AG04450 (cell line): ENCODE data around the gene LITAF. TPM values are rescaled to one million over a fixed set of nuclear protein-coding genes. Genes with fewer than 3 reads are reported as not detected.
A peak's percentile ranks its signal among the peaks of the same experiment; 100 is the strongest.
"Not testable (repeated sequence)": the region's sequence is repeated elsewhere in the genome, so short reads cannot be mapped to it uniquely, and the experiment has no call there.

Source experiments
- CTCF ChIA-PET: fragments of 300-600, 350-600 bp; formaldehyde crosslinking; extraction: SDS; loops from one replicate; lab custom pipeline; 2022; ENCODE audit warnings: antibody characterized with exemption, inconsistent platforms; lab: Charles Lee
- POLR2A ChIA-PET: fragments of 350-600 bp; formaldehyde crosslinking; extraction: SDS; loops from one replicate; lab custom pipeline; 2021; ENCODE audit warnings: antibody characterized with exemption, inconsistent platforms; lab: Yijun Ruan, JAX
- DNase-seq: peaks from one replicate; pipeline ENCODE4 v3.0.0-alpha.2; 2011; ENCODE audit warnings: low read depth, low spot score
- H3K27ac ChIP-seq: one replicate; pipeline ENCODE4 v1.5.1; 2012; ENCODE audit warnings: low read depth, low read length, control low read depth
- H3K27me3 ChIP-seq: one replicate; pipeline ENCODE4 v1.6.0; 2012; ENCODE audit warnings: low read length; ENCODE audit not compliant: control insufficient read depth, insufficient read depth
- H3K4me3 ChIP-seq: 2 replicates; pipeline ENCODE4 v1.5.1; 2011; ENCODE audit warnings: mild to moderate bottlenecking, low read depth, low read length, control low read depth
- H3K9me3 ChIP-seq: 2 replicates; pipeline ENCODE4 v1.5.1; 2012; ENCODE audit warnings: low read length; ENCODE audit not compliant: control insufficient read depth, insufficient read depth
- polyA plus RNA-seq: library from polyadenylated mRNA; depleted of rRNA; stranded (reverse); fragments of >200 nt; gene quantifications from 2 replicates; pipeline ENCODE4 v1.2.3, GENCODE V29; 2011
- TF ChIP-seq, protein P1 (sequence below): IDR thresholded peaks from 2 replicates; pipeline ENCODE4 v1.5.1; 2011; ENCODE audit warnings: low read depth, low read length, control low read depth, inconsistent platforms

LITAF gene
- polyA plus RNA-seq, 1 experiment: 190 TPM

DNA sequence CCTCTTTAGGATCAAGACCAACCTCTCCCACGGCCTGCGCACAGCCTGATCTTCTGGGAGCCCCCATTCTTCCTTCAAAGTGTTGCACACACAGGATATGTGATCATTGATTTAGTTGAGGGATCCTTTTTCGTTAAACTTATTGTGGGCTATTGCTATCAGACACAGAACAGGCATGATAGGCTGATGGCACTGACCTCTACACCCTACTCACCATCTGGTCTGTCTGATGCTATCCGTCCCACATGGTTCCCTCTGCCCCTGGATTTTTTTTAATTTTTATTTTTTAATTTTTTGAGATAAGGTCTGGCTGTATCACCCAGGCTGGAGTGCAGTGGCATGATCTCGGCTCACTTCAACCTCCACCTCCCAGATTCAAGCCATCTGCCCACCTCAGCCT lies 19.2 kb upstream of the LITAF start:
- DNase-seq: no peak
- TF ChIP-seq, protein P1, sequence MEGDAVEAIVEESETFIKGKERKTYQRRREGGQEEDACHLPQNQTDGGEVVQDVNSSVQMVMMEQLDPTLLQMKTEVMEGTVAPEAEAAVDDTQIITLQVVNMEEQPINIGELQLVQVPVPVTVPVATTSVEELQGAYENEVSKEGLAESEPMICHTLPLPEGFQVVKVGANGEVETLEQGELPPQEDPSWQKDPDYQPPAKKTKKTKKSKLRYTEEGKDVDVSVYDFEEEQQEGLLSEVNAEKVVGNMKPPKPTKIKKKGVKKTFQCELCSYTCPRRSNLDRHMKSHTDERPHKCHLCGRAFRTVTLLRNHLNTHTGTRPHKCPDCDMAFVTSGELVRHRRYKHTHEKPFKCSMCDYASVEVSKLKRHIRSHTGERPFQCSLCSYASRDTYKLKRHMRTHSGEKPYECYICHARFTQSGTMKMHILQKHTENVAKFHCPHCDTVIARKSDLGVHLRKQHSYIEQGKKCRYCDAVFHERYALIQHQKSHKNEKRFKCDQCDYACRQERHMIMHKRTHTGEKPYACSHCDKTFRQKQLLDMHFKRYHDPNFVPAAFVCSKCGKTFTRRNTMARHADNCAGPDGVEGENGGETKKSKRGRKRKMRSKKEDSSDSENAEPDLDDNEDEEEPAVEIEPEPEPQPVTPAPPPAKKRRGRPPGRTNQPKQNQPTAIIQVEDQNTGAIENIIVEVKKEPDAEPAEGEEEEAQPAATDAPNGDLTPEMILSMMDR: no peak
- no peaks in the 10 kb centered on the region for H3K27me3 ChIP-seq
- H3K9me3 ChIP-seq: no peaks in the 10 kb centered on the region; the same call in 1 of the 2 replicates
- H3K4me3 ChIP-seq: no peak overlapping the region
- ChIA-PET POLR2A (no interaction called here), CTCF (no interaction called here)
- no peak overlapping the region for H3K27ac ChIP-seq

GRCh38 chr16:11605564-11605886 lies 18.8 kb upstream of the LITAF start:
- no peak overlapping the region for H3K27ac ChIP-seq
- CTCF ChIA-PET: no interaction called here
- POLR2A ChIA-PET: no interaction called here
- H3K9me3 ChIP-seq: no peaks in the 10 kb centered on the region; the same call in 1 of the 2 replicates
- TF ChIP-seq, protein P1: no peak
- no peaks in the 10 kb centered on the region for H3K27me3 ChIP-seq
- no peak overlapping the region for H3K4me3 ChIP-seq
- DNase-seq: no peak

- peak overlapping the region; percentile 52 for H3K27ac ChIP-seq
- TF ChIP-seq, protein P1: no peak
- DNase-seq: peak; percentile 42
- H3K27me3 ChIP-seq: no peaks in the 10 kb centered on the region
- CTCF ChIA-PET: interaction anchor here (0.5 kb wide), 1 partner anchor 23 kb away, joined by 4 read pairs; no protein-coding TSS in a partner anchor
- no peak overlapping the region for H3K4me3 ChIP-seq
- POLR2A ChIA-PET: no interaction called here
- H3K9me3 ChIP-seq: no peaks in the 10 kb centered on the region; the same call in 1 of the 2 replicates
Observed at GRCh38 chr16:11604783-11605563, 18.3 kb upstream of the LITAF start.

- H3K9me3 ChIP-seq, H3K27me3 ChIP-seq, H3K4me3 ChIP-seq, POLR2A ChIA-PET, CTCF ChIA-PET, H3K27ac ChIP-seq, DNase-seq: not testable (repeated sequence)
Observed at GRCh38 chr16:11604296-11604695, 17.6 kb upstream of the LITAF start.

- H3K27me3 ChIP-seq: no peaks in the 10 kb centered on the region
- TF ChIP-seq, protein P1: no peak
- POLR2A ChIA-PET: interaction anchor here (1.1 to 1.5 kb wide), 4 partner anchors 16 to 37 kb away, joined by 3 to 4 read pairs (median 4); no protein-coding TSS in a partner anchor
- CTCF ChIA-PET: interaction anchor here (0.9 kb wide), 1 partner anchor 194 kb away, joined by 4 read pairs; no protein-coding TSS in a partner anchor
- H3K27ac ChIP-seq: no peak overlapping the region
- no peak for DNase-seq
- no peak overlapping the region for H3K4me3 ChIP-seq
- no peaks in the 10 kb centered on the region; the same call in 1 of the 2 replicates for H3K9me3 ChIP-seq
Observed at GRCh38 chr16:11603331-11603750, 16.6 kb upstream of the LITAF start.
